ENCODE results near the gene SUCLA2. TPM values are rescaled to one million over a fixed set of nuclear protein-coding genes. Genes with fewer than 3 reads are reported as not detected.

SUCLA2 gene
- total and polyA plus RNA-seq, 2 donors (not counting 3 experiments of a cell fraction or from before 2014, with no cell fraction given), result 13.6 to 37.0 TPM

DNA sequence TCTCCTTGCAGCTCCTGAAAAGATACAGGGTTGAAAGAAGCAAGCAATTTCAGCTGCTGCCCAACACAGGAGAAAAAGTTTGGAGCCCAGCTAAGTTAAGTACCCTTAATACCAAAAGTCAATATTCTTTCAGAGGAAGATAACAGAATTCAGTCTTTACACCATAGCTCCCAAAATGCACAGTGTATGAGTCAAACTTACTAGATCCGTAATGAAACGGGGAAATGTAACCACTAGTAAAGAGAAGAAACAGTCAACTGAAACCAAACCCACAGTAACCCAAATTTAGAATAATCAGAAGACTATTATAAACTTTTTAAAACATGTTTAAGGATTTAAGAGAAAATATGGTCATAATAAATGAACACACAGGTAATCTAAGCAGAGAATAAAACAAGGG lies 45.2 kb downstream of the SUCLA2 start:
- intact Hi-C loops (cut with micrococcal nuclease) (no loop called here), dilution Hi-C loops (cut with MboI; ENCODE audit: extremely low pct_ligation_motif_present, low sequenced_read_pairs) (no loop called here)
- H3K36me3 ChIP-seq (ENCODE audit: control insufficient read depth in 2 of 2, extremely low read depth in 1 of 2, insufficient read depth in 2 of 2, low read length in 2 of 2), result peaks cover 0 to 2% of the 10 kb centered on the region in 2 experiments
- H3K4me1 ChIP-seq (ENCODE audit: control insufficient read depth, extremely low read depth, insufficient read depth, low read length), result no peaks in the 10 kb centered on the region
- H3K9me1 ChIP-seq (replicated peaks; ENCODE audit: control insufficient read depth, extremely low read depth, insufficient read depth, low read length), result no peaks in the 10 kb centered on the region
- H3K9ac ChIP-seq (replicated peaks; ENCODE audit: extremely low read depth, insufficient read depth, low read length), result no peak overlapping the region
- H3K9me3 ChIP-seq (replicated peaks; ENCODE audit: control insufficient read depth, insufficient read depth, low read length), result peaks cover 5% of the 10 kb centered on the region
- no TSS peak for BruUV-seq (replicated peaks)
- H3K4me3 ChIP-seq (replicated peaks in 1 of 3; ENCODE audit: insufficient read depth in 1 of 3, low read depth in 1 of 3, low read length in 3 of 3), result no peak overlapping the region
- H3K4me2 ChIP-seq (ENCODE audit: insufficient read depth, low read length), result no peak overlapping the region
- H2AFZ ChIP-seq (ENCODE audit: low read depth, low read length), result no peak overlapping the region
- no peak for DNase-seq (ENCODE audit: low read depth, low spot score)
- POLR2A ChIA-PET, result no interaction called here
- H3K27me3 ChIP-seq (ENCODE audit: control insufficient read depth in 2 of 2, insufficient read depth in 2 of 2, low read length in 2 of 2), result no peaks in the 10 kb centered on the region
- no peaks in the 10 kb centered on the region for H3K79me2 ChIP-seq (ENCODE audit: control insufficient read depth, insufficient read depth, low read length)
- H4K20me1 ChIP-seq (replicated peaks; ENCODE audit: control insufficient read depth, extremely low read depth, insufficient read depth, low read length), result no peaks in the 10 kb centered on the region
- CTCF ChIA-PET, result no interaction called here
- no peak overlapping the region for H3K27ac ChIP-seq (ENCODE audit: insufficient read depth, low read depth, low read length)
- no peak for FAIRE-seq
- TF ChIP-seq MYC (IDR thresholded peaks at IDR 0.05; ENCODE audit: low read depth, low read length) (no peak), FOS (IDR thresholded peaks at IDR 0.05; ENCODE audit: borderline replicate concordance, insufficient read depth, low read length) (no peak), GATA2 (IDR thresholded peaks at IDR 0.05; ENCODE audit: insufficient read depth, insufficient read length, low read depth, low read length) (no peak), POLR2AphosphoS5 (IDR thresholded peaks at IDR 0.05; ENCODE audit: insufficient read depth, low read depth, low read length) (no peak), POLR2A (IDR thresholded peaks at IDR 0.05; ENCODE audit: low read depth, low read length) (no peak), EZH2 (IDR thresholded peaks at IDR 0.05; ENCODE audit: borderline replicate concordance, low read depth, low read length, severe bottlenecking) (no peak), JUN (IDR thresholded peaks at IDR 0.05; ENCODE audit: borderline replicate concordance, insufficient read depth, insufficient read length, low read depth) (no peak)
- TF ChIP-seq, protein P1, sequence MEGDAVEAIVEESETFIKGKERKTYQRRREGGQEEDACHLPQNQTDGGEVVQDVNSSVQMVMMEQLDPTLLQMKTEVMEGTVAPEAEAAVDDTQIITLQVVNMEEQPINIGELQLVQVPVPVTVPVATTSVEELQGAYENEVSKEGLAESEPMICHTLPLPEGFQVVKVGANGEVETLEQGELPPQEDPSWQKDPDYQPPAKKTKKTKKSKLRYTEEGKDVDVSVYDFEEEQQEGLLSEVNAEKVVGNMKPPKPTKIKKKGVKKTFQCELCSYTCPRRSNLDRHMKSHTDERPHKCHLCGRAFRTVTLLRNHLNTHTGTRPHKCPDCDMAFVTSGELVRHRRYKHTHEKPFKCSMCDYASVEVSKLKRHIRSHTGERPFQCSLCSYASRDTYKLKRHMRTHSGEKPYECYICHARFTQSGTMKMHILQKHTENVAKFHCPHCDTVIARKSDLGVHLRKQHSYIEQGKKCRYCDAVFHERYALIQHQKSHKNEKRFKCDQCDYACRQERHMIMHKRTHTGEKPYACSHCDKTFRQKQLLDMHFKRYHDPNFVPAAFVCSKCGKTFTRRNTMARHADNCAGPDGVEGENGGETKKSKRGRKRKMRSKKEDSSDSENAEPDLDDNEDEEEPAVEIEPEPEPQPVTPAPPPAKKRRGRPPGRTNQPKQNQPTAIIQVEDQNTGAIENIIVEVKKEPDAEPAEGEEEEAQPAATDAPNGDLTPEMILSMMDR (IDR thresholded peaks at IDR 0.05; ENCODE audit: extremely low read depth in 1 of 2, insufficient read depth in 1 of 2, low read depth in 1 of 2, low read length in 2 of 2), result no peak
- TF ChIP-seq, protein P2, sequence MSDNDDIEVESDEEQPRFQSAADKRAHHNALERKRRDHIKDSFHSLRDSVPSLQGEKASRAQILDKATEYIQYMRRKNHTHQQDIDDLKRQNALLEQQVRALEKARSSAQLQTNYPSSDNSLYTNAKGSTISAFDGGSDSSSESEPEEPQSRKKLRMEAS (IDR thresholded peaks at IDR 0.05; ENCODE audit: insufficient read depth, insufficient read length), result no peak

All from endothelial cell of umbilical vein (primary cell).